Upper lobe of left lung (tissue), 4 donors: ENCODE measurements around the gene LRRC74B.

Experiments used
- POLR2A ChIP-seq, 4 donors: fragments of 450-650 bp; IDR thresholded peaks; one replicate each; pipeline ENCODE4 v1.5.1; 2016 to 2017; ENCODE audit warnings: antibody characterized with exemption in 4 of 4, mild to moderate bottlenecking in 2 of 4
- TF ChIP-seq, protein P1 (sequence below), 6 experiments: fragments of 450-650 bp in 4 of 6; fragments of 200-600 bp in 2 of 6; sonication (generic) in 2 of 6; IDR thresholded peaks; one replicate each; pipeline ENCODE4 v1.5.1; 2016 to 2019; ENCODE audit warnings: antibody characterized with exemption in 6 of 6

DNA sequence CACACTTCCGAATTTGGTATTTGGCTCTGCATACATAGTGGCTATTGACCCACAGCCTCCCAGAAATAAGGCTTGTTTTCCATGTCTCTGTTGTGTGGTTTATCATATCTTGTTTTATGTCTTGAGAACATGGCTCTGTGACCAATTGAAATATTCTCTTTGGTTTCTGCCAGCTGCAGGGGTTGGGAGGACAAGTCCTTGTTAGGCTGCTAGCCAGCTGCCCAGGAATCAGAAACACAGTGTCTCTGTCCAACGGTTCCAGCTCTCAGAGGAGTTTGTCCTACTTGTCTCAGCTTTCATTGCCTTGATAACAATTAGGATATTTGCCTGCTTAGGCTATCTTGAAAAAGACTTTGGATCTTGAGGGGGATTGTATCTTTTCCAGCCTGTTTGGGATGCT, 7.3 kb upstream of the LRRC74B start:
- TF ChIP-seq, protein P1, sequence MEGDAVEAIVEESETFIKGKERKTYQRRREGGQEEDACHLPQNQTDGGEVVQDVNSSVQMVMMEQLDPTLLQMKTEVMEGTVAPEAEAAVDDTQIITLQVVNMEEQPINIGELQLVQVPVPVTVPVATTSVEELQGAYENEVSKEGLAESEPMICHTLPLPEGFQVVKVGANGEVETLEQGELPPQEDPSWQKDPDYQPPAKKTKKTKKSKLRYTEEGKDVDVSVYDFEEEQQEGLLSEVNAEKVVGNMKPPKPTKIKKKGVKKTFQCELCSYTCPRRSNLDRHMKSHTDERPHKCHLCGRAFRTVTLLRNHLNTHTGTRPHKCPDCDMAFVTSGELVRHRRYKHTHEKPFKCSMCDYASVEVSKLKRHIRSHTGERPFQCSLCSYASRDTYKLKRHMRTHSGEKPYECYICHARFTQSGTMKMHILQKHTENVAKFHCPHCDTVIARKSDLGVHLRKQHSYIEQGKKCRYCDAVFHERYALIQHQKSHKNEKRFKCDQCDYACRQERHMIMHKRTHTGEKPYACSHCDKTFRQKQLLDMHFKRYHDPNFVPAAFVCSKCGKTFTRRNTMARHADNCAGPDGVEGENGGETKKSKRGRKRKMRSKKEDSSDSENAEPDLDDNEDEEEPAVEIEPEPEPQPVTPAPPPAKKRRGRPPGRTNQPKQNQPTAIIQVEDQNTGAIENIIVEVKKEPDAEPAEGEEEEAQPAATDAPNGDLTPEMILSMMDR (IDR thresholded peaks at IDR 0.05), result no peak
- no peak for TF ChIP-seq POLR2A (IDR thresholded peaks at IDR 0.05)
